T-helper 2 cell treated with Interferon-gamma antibody and Interleukin-4, amounts not matched to agents 5 μg/mL and 100 μg/mL, for 36 hours (primary cell): ENCODE data around the gene CHCHD2.
"Not testable (repeated sequence)": the region's sequence is repeated elsewhere in the genome, so short reads cannot be mapped to it uniquely, and the experiment has no call there.

Source experiments
- DNase-seq: peaks from one replicate; pipeline ENCODE4 v3.0.0; 2021; ENCODE audit warnings: low spot score
- H3K27ac Mint-ChIP-seq: one replicate; pipeline ENCODE4 v1.8.0; 2021; ENCODE audit warnings: mild to moderate bottlenecking, mixed read lengths
- H3K27me3 Mint-ChIP-seq: one replicate; pipeline ENCODE4 v1.8.0; 2021; ENCODE audit warnings: low read depth, mixed read lengths
- H3K36me3 Mint-ChIP-seq: one replicate; pipeline ENCODE4 v1.8.0; 2021; ENCODE audit warnings: low read depth, mixed read lengths
- H3K4me1 Mint-ChIP-seq: one replicate; pipeline ENCODE4 v1.8.0; 2021; ENCODE audit warnings: low read depth, mixed read lengths
- H3K4me3 Mint-ChIP-seq: one replicate; pipeline ENCODE4 v1.8.0; 2022; ENCODE audit warnings: mild to moderate bottlenecking, moderate library complexity, mixed read lengths
- H3K9me3 Mint-ChIP-seq: one replicate; pipeline ENCODE4 v1.8.0; 2021; ENCODE audit warnings: mixed read lengths

Gene CHCHD2

GRCh38 chr7:56106108-56107073, at the start of gene CHCHD2:
TSS of gene CHCHD2 (minus strand) at chr7:56106476. CDS start at chr7:56106413, 63 bp downstream.
- peak; percentile 95 for DNase-seq
- peak within 1 kb of the TSS; percentile 99 for H3K4me3 Mint-ChIP-seq
- H3K9me3 Mint-ChIP-seq = peaks cover 15% of the 10 kb centered on the region
- H3K27me3 Mint-ChIP-seq = no peaks in the 10 kb centered on the region
- H3K27ac Mint-ChIP-seq = peak within 1 kb of the TSS; percentile 98
- peaks cover 40% of the 10 kb centered on the region for H3K36me3 Mint-ChIP-seq
- peaks cover 18% of the 10 kb centered on the region for H3K4me1 Mint-ChIP-seq

GRCh38 chr7:56131062-56131461, 24.8 kb upstream of the CHCHD2 start:
- not testable (repeated sequence) for H3K36me3 Mint-ChIP-seq, H3K9me3 Mint-ChIP-seq, H3K27me3 Mint-ChIP-seq, DNase-seq, H3K4me1 Mint-ChIP-seq, H3K4me3 Mint-ChIP-seq, H3K27ac Mint-ChIP-seq

GRCh38 chr7:56127241-56127975, 21.1 kb upstream of the CHCHD2 start:
- no peaks in the 10 kb centered on the region for H3K4me1 Mint-ChIP-seq
- DNase-seq = no peak
- H3K27me3 Mint-ChIP-seq = no peaks in the 10 kb centered on the region
- no peaks in the 10 kb centered on the region for H3K9me3 Mint-ChIP-seq
- H3K4me3 Mint-ChIP-seq = no peak overlapping the region
- H3K36me3 Mint-ChIP-seq = no peaks in the 10 kb centered on the region
- H3K27ac Mint-ChIP-seq = no peak overlapping the region

GRCh38 chr7:56125831-56126230, 19.6 kb upstream of the CHCHD2 start:
- Mint-ChIP-seq H3K4me3 (no peak overlapping the region), H3K36me3 (no peaks in the 10 kb centered on the region), H3K9me3 (no peaks in the 10 kb centered on the region), H3K27ac (no peak overlapping the region), H3K27me3 (no peaks in the 10 kb centered on the region), H3K4me1 (no peaks in the 10 kb centered on the region)
- DNase-seq = no peak

GRCh38 chr7:56124981-56125380, 18.7 kb upstream of the CHCHD2 start:
- H3K4me3 Mint-ChIP-seq = no peak overlapping the region
- no peak overlapping the region for H3K27ac Mint-ChIP-seq
- H3K9me3 Mint-ChIP-seq = no peaks in the 10 kb centered on the region
- no peak for DNase-seq
- no peaks in the 10 kb centered on the region for H3K36me3 Mint-ChIP-seq
- H3K4me1 Mint-ChIP-seq = no peaks in the 10 kb centered on the region
- H3K27me3 Mint-ChIP-seq = no peaks in the 10 kb centered on the region

GRCh38 chr7:56121440-56121839, 15.2 kb upstream of the CHCHD2 start:
- H3K27ac Mint-ChIP-seq = no peak overlapping the region
- no peaks in the 10 kb centered on the region for H3K36me3 Mint-ChIP-seq
- H3K27me3 Mint-ChIP-seq = peaks cover 2% of the 10 kb centered on the region
- H3K9me3 Mint-ChIP-seq = no peaks in the 10 kb centered on the region
- H3K4me1 Mint-ChIP-seq = no peaks in the 10 kb centered on the region
- no peak overlapping the region for H3K4me3 Mint-ChIP-seq
- no peak for DNase-seq

- no peaks in the 10 kb centered on the region for H3K36me3 Mint-ChIP-seq
- no peak for DNase-seq
- H3K4me1 Mint-ChIP-seq = no peaks in the 10 kb centered on the region
- no peaks in the 10 kb centered on the region for H3K9me3 Mint-ChIP-seq
- H3K4me3 Mint-ChIP-seq = no peak within 1 kb of the TSS
- H3K27me3 Mint-ChIP-seq = peaks cover 6% of the 10 kb centered on the region
- no peak within 1 kb of the TSS for H3K27ac Mint-ChIP-seq
These were observed 9.7 kb upstream of the CHCHD2 start, which contains the start of gene NUPR2 for GRCh38 chr7:56115852-56116538. TSS of gene NUPR2 (minus strand) at chr7:56116417. CDS start at chr7:56116314, 103 bp downstream.

- DNase-seq, H3K4me3 Mint-ChIP-seq, H3K27ac Mint-ChIP-seq, H3K27me3 Mint-ChIP-seq, H3K4me1 Mint-ChIP-seq, H3K9me3 Mint-ChIP-seq, H3K36me3 Mint-ChIP-seq: not testable (repeated sequence)
These were observed 6.0 kb upstream of the CHCHD2 start for GRCh38 chr7:56112244-56112643.

- Mint-ChIP-seq H3K36me3 (peaks cover 19% of the 10 kb centered on the region), H3K4me3 (no peak overlapping the region), H3K27me3 (peaks cover 3% of the 10 kb centered on the region), H3K9me3 (peaks cover 15% of the 10 kb centered on the region), H3K4me1 (peaks cover 11% of the 10 kb centered on the region), H3K27ac (no peak overlapping the region)
- no peak for DNase-seq
These were observed 4.3 kb upstream of the CHCHD2 start for GRCh38 chr7:56110611-56111010.

GRCh38 chr7:56107954-56108258, 1.6 kb upstream of the CHCHD2 start:
- H3K4me3 Mint-ChIP-seq = peak overlapping the region; percentile 99

GRCh38 chr7:56105508-56105907, 768 bp downstream of the CHCHD2 start:
- DNase-seq = peak; percentile 9
- Mint-ChIP-seq H3K4me1 (peaks cover 18% of the 10 kb centered on the region), H3K9me3 (peaks cover 15% of the 10 kb centered on the region), H3K36me3 (peaks cover 49% of the 10 kb centered on the region), H3K27ac (peak overlapping the region; percentile 98), H3K4me3 (peak overlapping the region; percentile 99), H3K27me3 (no peaks in the 10 kb centered on the region)

More at GRCh38 chr7:56107954-56108258, 1.6 kb upstream of the CHCHD2 start:
- Mint-ChIP-seq H3K27ac (peak overlapping the region; percentile 69), H3K27me3 (no peaks in the 10 kb centered on the region), H3K4me1 (peaks cover 18% of the 10 kb centered on the region), H3K9me3 (peaks cover 15% of the 10 kb centered on the region), H3K36me3 (peaks cover 33% of the 10 kb centered on the region)
- DNase-seq = no peak

GRCh38 chr7:56104138-56104537, 2.1 kb downstream of the CHCHD2 start:
- H3K4me3 Mint-ChIP-seq = peak overlapping the region; percentile 99
- H3K27me3 Mint-ChIP-seq, H3K27ac Mint-ChIP-seq, DNase-seq: not testable (repeated sequence)
- H3K4me1 Mint-ChIP-seq = peaks cover 18% of the 10 kb centered on the region
- H3K9me3 Mint-ChIP-seq = peaks cover 15% of the 10 kb centered on the region
- H3K36me3 Mint-ChIP-seq = peaks cover 60% of the 10 kb centered on the region

GRCh38 chr7:56099653-56100052, 6.6 kb downstream of the CHCHD2 start:
- Mint-ChIP-seq H3K36me3 (peaks cover 37% of the 10 kb centered on the region), H3K27me3 (no peaks in the 10 kb centered on the region), H3K27ac (no peak overlapping the region), H3K4me1 (peaks cover 2% of the 10 kb centered on the region), H3K9me3 (no peaks in the 10 kb centered on the region), H3K4me3 (no peak overlapping the region)
- DNase-seq = no peak
